HepG2 (cell line): ENCODE measurements around the gene PAQR7. TPM values are rescaled to one million over a fixed set of nuclear protein-coding genes. Genes with fewer than 3 reads are reported as not detected.

ENCODE experiments used
- ELF3 ChIP-seq: IDR thresholded peaks from 2 replicates; pipeline ENCODE4 v1.6.1; 2016; ENCODE audit warnings: missing genetic modification reagents, missing compliant biosample characterization
- KLF6 ChIP-seq: IDR thresholded peaks from 2 replicates; pipeline ENCODE4 v1.8.0; 2016; ENCODE audit warnings: missing biosample characterization, missing genetic modification reagents
- KMT2A ChIP-seq: sonication (generic); formaldehyde crosslinking; IDR thresholded peaks from 2 replicates; pipeline ENCODE4 v1.4.0; 2020; ENCODE audit warnings: missing genetic modification reagents
- NFIC ChIP-seq: IDR thresholded peaks from 2 replicates; pipeline ENCODE4 v1.6.1; 2012; ENCODE audit warnings: mild to moderate bottlenecking, low read length, inconsistent platforms
- NRL ChIP-seq: sonication (generic); formaldehyde crosslinking; IDR thresholded peaks from 2 replicates; pipeline ENCODE4 v1.5.0; 2020; ENCODE audit warnings: missing genetic modification reagents, mild to moderate bottlenecking, moderate library complexity, borderline replicate concordance
- PCBP2 ChIP-seq: fragments of 200-400 bp; formaldehyde crosslinking; optimal IDR thresholded peaks from 2 replicates; pipeline ENCODE3; 2018; ENCODE audit warnings: low read length, low read depth; ENCODE audit not compliant: poor library complexity, severe bottlenecking
- REST ChIP-seq, 2 experiments: IDR thresholded peaks; 2 replicates each; pipeline ENCODE4 v1.6.1; 2011 to 2012; ENCODE audit warnings: low read length in 2 of 2, borderline replicate concordance in 1 of 2, low read depth in 1 of 2, mild to moderate bottlenecking in 1 of 2, moderate library complexity in 1 of 2
- RFX1 ChIP-seq: fragments of 450-650 bp; IDR thresholded peaks from 2 replicates; pipeline ENCODE4 v1.6.1; 2017
- SMYD3 ChIP-seq: sonication (generic); formaldehyde crosslinking; IDR thresholded peaks from 2 replicates; pipeline ENCODE4 v1.8.1; 2023; ENCODE audit warnings: mild to moderate bottlenecking, missing genetic modification reagents
- TGIF2 ChIP-seq: IDR thresholded peaks from 2 replicates; pipeline ENCODE4 v1.6.1; 2016; ENCODE audit warnings: control low read depth, missing compliant biosample characterization
- WIZ ChIP-seq: sonication (generic); formaldehyde crosslinking; IDR thresholded peaks from 2 replicates; pipeline ENCODE4 v1.5.1; 2020; ENCODE audit warnings: mild to moderate bottlenecking, missing genetic modification reagents
- ZNF350 ChIP-seq: sonication (generic); formaldehyde crosslinking; IDR thresholded peaks from 2 replicates; pipeline ENCODE4 v1.4.0; 2020; ENCODE audit warnings: mild to moderate bottlenecking, low read depth, missing genetic modification reagents, borderline replicate concordance
- ZNF550 ChIP-seq: sonication (generic); formaldehyde crosslinking; IDR thresholded peaks from 2 replicates; pipeline ENCODE4 v1.4.0; 2020; ENCODE audit warnings: mild to moderate bottlenecking, missing genetic modification reagents, borderline replicate concordance
- ZNF552 ChIP-seq: sonication (generic); formaldehyde crosslinking; IDR thresholded peaks from 2 replicates; pipeline ENCODE4 v1.9.0; 2022; ENCODE audit warnings: missing genetic modification reagents, mild to moderate bottlenecking, borderline replicate concordance
- ZNF782 ChIP-seq: sonication (generic); formaldehyde crosslinking; IDR thresholded peaks from 2 replicates; pipeline ENCODE4 v1.4.0; 2020; ENCODE audit warnings: missing genetic modification reagents, mild to moderate bottlenecking, borderline replicate concordance
- polyA plus RNA-seq, 8 experiments: library from polyadenylated mRNA; depleted of rRNA in 3 of 8; stranded (reverse) in 7 of 8; unstranded in 1 of 8; fragments of >200 nt; fragmentation: Illumina TruSeq in 4 of 8; extraction: Trizol in 4 of 8; gene quantifications; 2 replicates each; pipeline versions ENCODE4 v1.2.1 to v1.2.3, GENCODE V29; 2011 to 2016; ENCODE audit warnings: low read depth in 4 of 8, missing spikeins in 1 of 8, mixed read lengths in 1 of 8; ENCODE audit not compliant: insufficient read depth in 1 of 8
- total RNA-seq, 5 experiments: library from RNA; depleted of rRNA; stranded (reverse); fragments of >200 nt; fragmentation: Illumina TruSeq; extraction: Trizol; gene quantifications; 2 replicates each; pipeline ENCODE4 v1.2.3, GENCODE V29; 2016; ENCODE audit warnings: low read depth in 1 of 5
- TF ChIP-seq, protein P1 (sequence below): IDR thresholded peaks from 2 replicates; pipeline ENCODE4 v1.6.1; 2016; ENCODE audit warnings: mild to moderate bottlenecking, missing biosample characterization, missing genetic modification reagents
- TF ChIP-seq, protein P2 (sequence below): sonication (generic); formaldehyde crosslinking; IDR thresholded peaks from 2 replicates; pipeline ENCODE4 v1.4.0; 2020; ENCODE audit warnings: missing genetic modification reagents
- TF ChIP-seq, protein P3 (sequence below), 2 experiments: sonication (generic) in 1 of 2; formaldehyde crosslinking in 1 of 2; IDR thresholded peaks; 2 replicates each; pipeline versions ENCODE4 v1.4.0 to v1.6.1; 2016 to 2020; ENCODE audit warnings: borderline replicate concordance in 1 of 2, low read depth in 1 of 2, mild to moderate bottlenecking in 1 of 2, missing genetic modification reagents in 1 of 2

PAQR7 gene
- total and polyA plus RNA-seq, 2 of the 13 experiments (the other 11 are each of a cell fraction or from before 2014, with no cell fraction given): 13.2 to 16.6 TPM

- TF ChIP-seq REST (IDR thresholded peaks at IDR 0.05; ENCODE audit: borderline replicate concordance in 1 of 2, low read depth in 1 of 2, low read length in 2 of 2) (no peak), TGIF2 (0 out of 2 replicates have a peak, but pooled peaks have one; percentile 63), NFIC (no peak), SMYD3 (CRISPR knock-in tag) (no peak), WIZ (CRISPR knock-in tag) (peak; percentile 72), ELF3 (peak; percentile 48), KMT2A (CRISPR knock-in tag) (peak; percentile 64; the same call in 1 of the 2 replicates), RFX1 (no peak), ZNF552 (CRISPR knock-in tag) (peak; percentile 88), ZNF782 (no peak; the same call in 1 of the 2 replicates), ZNF350 (CRISPR knock-in tag) (peak; percentile 61), PCBP2 (no peak), NRL (CRISPR knock-in tag) (peak; percentile 16; the same call in 1 of the 2 replicates), ZNF550 (CRISPR knock-in tag) (no peak), KLF6 (peak; percentile 52; the same call in 1 of the 2 replicates)
- TF ChIP-seq, protein P1, sequence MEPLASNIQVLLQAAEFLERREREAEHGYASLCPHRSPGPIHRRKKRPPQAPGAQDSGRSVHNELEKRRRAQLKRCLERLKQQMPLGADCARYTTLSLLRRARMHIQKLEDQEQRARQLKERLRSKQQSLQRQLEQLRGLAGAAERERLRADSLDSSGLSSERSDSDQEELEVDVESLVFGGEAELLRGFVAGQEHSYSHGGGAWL (CRISPR knock-in tag): peak; percentile 15; the same call in 1 of the 2 replicates
- TF ChIP-seq, protein P2, sequence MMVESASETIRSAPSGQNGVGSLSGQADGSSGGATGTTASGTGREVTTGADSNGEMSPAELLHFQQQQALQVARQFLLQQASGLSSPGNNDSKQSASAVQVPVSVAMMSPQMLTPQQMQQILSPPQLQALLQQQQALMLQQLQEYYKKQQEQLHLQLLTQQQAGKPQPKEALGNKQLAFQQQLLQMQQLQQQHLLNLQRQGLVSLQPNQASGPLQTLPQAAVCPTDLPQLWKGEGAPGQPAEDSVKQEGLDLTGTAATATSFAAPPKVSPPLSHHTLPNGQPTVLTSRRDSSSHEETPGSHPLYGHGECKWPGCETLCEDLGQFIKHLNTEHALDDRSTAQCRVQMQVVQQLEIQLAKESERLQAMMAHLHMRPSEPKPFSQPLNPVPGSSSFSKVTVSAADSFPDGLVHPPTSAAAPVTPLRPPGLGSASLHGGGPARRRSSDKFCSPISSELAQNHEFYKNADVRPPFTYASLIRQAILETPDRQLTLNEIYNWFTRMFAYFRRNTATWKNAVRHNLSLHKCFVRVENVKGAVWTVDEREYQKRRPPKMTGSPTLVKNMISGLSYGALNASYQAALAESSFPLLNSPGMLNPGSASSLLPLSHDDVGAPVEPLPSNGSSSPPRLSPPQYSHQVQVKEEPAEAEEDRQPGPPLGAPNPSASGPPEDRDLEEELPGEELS (CRISPR knock-in tag): no peak
- TF ChIP-seq, protein P3, sequence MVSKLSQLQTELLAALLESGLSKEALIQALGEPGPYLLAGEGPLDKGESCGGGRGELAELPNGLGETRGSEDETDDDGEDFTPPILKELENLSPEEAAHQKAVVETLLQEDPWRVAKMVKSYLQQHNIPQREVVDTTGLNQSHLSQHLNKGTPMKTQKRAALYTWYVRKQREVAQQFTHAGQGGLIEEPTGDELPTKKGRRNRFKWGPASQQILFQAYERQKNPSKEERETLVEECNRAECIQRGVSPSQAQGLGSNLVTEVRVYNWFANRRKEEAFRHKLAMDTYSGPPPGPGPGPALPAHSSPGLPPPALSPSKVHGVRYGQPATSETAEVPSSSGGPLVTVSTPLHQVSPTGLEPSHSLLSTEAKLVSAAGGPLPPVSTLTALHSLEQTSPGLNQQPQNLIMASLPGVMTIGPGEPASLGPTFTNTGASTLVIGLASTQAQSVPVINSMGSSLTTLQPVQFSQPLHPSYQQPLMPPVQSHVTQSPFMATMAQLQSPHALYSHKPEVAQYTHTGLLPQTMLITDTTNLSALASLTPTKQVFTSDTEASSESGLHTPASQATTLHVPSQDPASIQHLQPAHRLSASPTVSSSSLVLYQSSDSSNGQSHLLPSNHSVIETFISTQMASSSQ (IDR thresholded peaks at IDR 0.05; ENCODE audit: low read depth): no peak
- TF ChIP-seq, protein P3 (CRISPR knock-in tag; IDR thresholded peaks at IDR 0.05; ENCODE audit: borderline replicate concordance): no peak; the same call in 1 of the 2 replicates
Measured at GRCh38 chr1:25819491-25820246, 55.8 kb downstream of the PAQR7 start, which contains the start of gene MTFR1L (continued).
